UCSD-AML1 (cell line): ENCODE measurements around the gene NR0B2.
A peak's percentile ranks its signal among the peaks of the same experiment; 100 is the strongest.
"Not testable (repeated sequence)": the region's sequence is repeated elsewhere in the genome, so short reads cannot be mapped to it uniquely, and the experiment has no call there.

Experiments used
- DNase-seq: peaks from one replicate; lab custom pipeline; 2025; ENCODE audit not compliant: unreplicated experiment; lab: John Stamatoyannopoulos, UW

Gene NR0B2

DNA sequence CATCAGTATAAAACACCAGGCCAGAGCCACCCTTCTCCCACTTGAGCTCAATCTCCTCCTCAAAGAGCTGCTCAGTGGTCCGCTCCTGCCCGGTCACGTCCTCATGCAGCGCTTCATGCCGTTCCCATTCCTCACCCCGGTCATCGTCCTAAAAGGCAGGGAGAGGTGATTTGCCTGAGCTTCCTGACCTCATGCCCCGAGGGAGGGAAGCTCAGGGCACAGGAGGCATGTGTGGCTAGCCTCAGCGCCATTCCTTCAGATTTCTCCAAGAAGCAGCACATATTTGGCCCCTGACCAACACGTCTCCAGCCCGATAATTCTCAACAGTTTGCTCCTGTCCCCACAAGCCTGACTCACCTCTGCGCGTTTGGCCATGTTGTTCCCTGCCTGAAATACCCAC lies 19.5 kb downstream of the NR0B2 start:
- no peak for DNase-seq

DNA sequence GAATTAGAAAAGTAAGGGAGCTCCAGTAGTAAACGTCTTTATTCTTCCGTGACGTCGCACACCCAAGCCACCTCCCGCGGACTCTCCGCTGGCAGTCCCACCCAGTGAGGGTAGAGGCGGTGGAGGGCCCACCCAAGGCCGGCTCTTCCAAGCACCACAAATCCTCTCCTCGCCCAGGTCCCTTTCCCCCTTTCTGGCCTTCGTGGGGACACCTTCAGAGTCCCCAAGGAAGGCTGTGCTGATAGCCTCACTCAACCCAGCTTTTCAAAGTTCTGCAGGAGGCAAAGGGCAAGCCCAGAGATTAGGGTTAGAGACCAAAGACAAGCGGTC lies 23.3 kb downstream of the NR0B2 start:
- DNase-seq, result no peak

DNA sequence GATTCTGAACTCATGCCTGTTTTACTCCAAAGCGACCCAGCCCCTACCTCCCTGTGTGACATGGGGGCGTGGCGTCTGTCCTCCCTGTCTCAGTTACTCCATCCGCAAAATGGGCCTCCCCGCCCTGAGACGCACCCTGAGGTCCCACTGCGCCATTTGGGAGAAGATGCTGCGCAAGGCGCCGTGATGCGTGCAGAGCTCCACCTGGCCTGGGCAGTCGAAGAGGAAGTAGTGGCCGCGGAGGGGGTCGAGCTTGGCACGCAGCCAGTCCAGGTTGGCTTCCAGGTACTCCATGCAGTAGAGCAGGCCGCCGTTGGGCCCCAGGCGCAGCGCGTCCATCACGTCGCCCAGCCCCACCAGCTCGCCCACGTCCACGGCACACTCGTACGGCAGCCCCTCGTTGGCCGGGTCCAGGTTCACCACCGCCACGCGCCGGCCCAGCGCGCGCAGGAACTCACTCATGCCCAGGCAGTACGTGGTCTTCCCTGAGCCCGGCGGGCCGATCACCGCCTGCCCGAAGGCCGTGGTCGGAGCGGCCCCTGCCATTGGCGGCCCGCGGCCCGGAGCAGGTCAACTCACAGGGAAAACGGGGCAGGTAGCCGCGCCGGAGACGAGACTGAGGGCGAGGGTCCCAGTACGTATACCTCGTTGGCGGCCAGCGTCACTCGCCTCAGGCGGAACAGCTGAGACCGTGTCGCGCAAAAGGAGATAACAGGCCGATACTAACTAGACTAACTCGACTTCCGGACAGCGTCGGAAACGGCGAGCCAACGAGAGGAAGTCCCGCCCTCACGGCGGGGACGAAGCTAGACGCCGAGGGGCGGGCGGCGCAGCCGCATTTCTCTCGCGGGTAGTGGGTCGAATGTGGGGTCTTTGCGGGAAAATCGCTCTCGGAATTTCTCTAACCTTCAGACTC lies 24.0 kb downstream of the NR0B2 start, which contains the start of gene GPN2:
Gene GPN2, minus strand, starts transcription at position 733 of the 916 bp plus-strand sequence. Its CDS starts 187 bp downstream, at position 546.
- peak; percentile 80 for DNase-seq

- no peak for DNase-seq
Observed at GRCh38 chr1:26888231-26888630, 25.5 kb downstream of the NR0B2 start.

- DNase-seq, result no peak
Observed at GRCh38 chr1:26887125-26887524, 26.6 kb downstream of the NR0B2 start.

DNA sequence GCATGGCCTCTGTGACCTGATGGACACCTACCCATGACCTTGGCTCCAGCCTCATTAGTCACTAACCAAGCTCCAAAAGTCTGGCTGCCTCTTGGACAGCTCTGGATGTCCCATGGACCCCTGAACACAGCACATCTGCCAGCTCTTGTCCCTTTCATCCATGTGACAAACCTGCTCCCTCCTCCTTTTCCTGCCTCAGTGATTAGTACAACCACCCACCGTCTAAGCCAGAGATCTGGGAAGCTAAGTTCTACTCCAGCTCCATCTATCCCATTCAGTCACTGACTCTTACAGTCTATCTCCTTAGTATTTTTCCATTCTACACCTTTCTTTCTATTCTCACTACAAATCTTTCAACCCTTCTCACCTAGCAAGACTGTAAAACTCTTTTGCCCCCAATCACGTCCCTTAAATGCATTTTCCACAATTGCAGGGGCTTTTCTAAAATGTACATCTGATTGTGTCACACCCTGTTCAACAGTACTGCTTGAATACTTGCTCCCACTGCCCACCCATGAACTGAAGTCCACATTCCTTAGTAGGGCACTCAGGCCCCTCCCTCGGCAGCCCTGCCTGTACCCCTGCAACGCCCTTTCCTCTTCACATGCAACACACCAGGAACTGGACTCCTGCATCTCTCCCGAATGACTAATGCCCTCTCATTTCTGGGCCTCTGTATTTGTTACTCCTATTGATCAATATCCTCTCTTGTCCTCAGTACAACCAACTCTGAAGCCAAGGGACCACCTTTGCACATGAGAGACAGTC lies 30.9 kb downstream of the NR0B2 start:
- DNase-seq, result no peak

- not testable (repeated sequence) for DNase-seq
Observed at GRCh38 chr1:26881611-26882010, 32.2 kb downstream of the NR0B2 start.

GRCh38 chr1:26879793-26880192 lies 34.0 kb downstream of the NR0B2 start:
- DNase-seq, result no peak

- no peak for DNase-seq
Observed at GRCh38 chr1:26877326-26877725, 36.4 kb downstream of the NR0B2 start.

GRCh38 chr1:26874896-26875295 lies 38.9 kb downstream of the NR0B2 start:
- DNase-seq, result no peak

- not testable (repeated sequence) for DNase-seq
Observed at GRCh38 chr1:26873097-26873496, 40.7 kb downstream of the NR0B2 start.

DNA sequence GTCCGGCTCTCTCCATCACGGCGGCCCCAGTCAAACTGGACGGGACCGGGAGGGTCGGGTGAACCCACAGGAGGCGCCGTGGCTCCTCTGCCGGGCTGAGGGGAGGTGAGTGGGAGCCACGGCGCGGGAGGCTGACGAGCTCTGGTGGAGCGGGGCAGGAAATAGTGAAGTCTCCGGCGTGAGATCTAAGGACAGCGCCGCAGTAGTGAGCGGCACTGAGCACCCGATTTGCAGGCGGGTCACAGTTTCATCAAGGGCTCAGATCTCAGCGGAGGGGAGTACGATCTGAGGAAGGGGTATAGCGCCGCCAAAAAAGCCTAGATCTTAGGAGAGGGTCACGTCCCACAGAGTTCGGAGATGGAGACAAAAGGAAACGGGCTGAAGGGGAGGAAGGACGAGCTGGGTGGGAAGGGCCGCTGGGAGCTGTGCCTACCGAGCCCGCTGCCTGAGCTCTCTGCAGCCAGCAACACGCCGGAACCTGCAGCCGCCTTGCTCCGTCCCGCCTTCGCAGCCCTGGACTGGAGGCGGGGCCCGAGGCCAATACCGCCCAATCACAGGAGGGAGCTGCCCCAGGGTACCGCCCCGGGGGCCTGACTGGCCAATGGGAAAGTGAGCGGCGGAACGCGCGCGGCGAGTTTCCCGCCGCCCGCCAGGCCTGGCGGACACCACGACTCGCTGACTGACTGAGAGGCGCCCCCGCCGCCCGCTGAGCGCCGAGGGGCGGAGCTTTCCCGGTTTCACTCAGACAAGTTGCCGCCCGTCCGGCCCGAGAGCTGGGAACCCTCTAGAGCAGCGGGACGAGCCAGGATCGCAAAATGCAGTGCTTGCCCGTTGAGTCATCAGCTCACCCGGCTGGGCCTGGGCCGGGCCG lies 48.9 kb downstream of the NR0B2 start:
- DNase-seq, result peak; percentile 96

DNA sequence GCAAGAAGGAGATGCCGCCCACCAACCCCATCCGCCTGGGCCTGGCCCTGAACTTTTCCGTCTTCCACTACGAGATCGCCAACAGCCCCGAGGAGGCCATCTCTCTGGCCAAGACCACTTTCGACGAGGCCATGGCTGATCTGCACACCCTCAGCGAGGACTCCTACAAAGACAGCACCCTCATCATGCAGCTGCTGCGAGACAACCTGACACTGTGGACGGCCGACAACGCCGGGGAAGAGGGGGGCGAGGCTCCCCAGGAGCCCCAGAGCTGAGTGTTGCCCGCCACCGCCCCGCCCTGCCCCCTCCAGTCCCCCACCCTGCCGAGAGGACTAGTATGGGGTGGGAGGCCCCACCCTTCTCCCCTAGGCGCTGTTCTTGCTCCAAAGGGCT lies 50.1 kb downstream of the NR0B2 start:
- DNase-seq, result no peak

GRCh38 chr1:26862781-26863684 lies 50.7 kb downstream of the NR0B2 start, which contains the start of gene SFN:
TSS of gene SFN (plus strand) at chr1:26863149. CDS start at chr1:26863213, 64 bp downstream.
- DNase-seq, result peak; percentile 36

- no peak for DNase-seq
Observed at GRCh38 chr1:26861889-26862378, 51.8 kb downstream of the NR0B2 start.
